Measurements from ENCODE around the gene IL18BP.

The IL18BP gene

DNA sequence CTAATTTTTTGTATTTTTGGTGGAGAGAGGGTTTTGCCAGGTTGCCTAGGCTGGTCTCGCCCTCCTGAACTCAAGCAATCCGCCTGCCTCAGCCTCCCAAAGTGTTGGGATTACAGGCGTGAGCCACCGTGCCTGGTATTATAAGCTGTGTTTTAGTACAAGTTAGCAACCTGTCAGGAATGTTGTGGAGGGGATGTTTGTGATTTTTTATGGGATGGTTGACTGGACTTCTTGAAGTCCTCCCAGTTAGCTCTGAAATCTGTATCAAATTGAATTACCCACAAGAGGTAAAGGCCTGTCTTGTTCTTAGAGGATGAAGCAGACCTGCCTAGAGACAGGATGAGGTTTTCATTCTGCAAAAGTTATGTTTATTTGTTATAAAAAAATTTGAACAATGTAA, 34.1 kb upstream of the IL18BP start:
- H3K4me2 ChIP-seq (ENCODE audit: low read depth, low read length, poor library complexity, severe bottlenecking) = no peak overlapping the region
- no peaks in the 10 kb centered on the region for H4K20me1 ChIP-seq (ENCODE audit: low read depth, low read length)
- no peaks in the 10 kb centered on the region for H3K27me3 ChIP-seq (ENCODE audit: low read length)
- H2AFZ ChIP-seq (ENCODE audit: low read depth, low read length, severe bottlenecking) = no peak overlapping the region
- no peaks in the 10 kb centered on the region for H3K79me2 ChIP-seq (ENCODE audit: insufficient read depth, low read length)
- no peaks in the 10 kb centered on the region for H3K9me3 ChIP-seq (ENCODE audit: insufficient read depth, low read length)
- no peak overlapping the region for H3K27ac ChIP-seq (ENCODE audit: low read depth, low read length)
- TF ChIP-seq EZH2phosphoT487 (conservative IDR thresholded peaks at IDR 0.05; ENCODE audit: low read length) = no peak
- TF ChIP-seq, protein P1, sequence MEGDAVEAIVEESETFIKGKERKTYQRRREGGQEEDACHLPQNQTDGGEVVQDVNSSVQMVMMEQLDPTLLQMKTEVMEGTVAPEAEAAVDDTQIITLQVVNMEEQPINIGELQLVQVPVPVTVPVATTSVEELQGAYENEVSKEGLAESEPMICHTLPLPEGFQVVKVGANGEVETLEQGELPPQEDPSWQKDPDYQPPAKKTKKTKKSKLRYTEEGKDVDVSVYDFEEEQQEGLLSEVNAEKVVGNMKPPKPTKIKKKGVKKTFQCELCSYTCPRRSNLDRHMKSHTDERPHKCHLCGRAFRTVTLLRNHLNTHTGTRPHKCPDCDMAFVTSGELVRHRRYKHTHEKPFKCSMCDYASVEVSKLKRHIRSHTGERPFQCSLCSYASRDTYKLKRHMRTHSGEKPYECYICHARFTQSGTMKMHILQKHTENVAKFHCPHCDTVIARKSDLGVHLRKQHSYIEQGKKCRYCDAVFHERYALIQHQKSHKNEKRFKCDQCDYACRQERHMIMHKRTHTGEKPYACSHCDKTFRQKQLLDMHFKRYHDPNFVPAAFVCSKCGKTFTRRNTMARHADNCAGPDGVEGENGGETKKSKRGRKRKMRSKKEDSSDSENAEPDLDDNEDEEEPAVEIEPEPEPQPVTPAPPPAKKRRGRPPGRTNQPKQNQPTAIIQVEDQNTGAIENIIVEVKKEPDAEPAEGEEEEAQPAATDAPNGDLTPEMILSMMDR (IDR thresholded peaks at IDR 0.05; ENCODE audit: insufficient read depth, low read length, poor library complexity, severe bottlenecking) = no peak
- no peaks in the 10 kb centered on the region for H3F3A ChIP-seq (ENCODE audit: insufficient read depth)
- H3K4me3 ChIP-seq (ENCODE audit: insufficient read depth, low read length, poor library complexity, severe bottlenecking) = no peak overlapping the region
- no peaks in the 10 kb centered on the region for H3K9me2 ChIP-seq (replicated peaks; ENCODE audit: insufficient read depth, low read length)
- H3K36me3 ChIP-seq (ENCODE audit: low read length) = peaks cover 4% of the 10 kb centered on the region; the same call in 1 of the 2 replicates
- H3K9ac ChIP-seq (ENCODE audit: low read length) = no peak overlapping the region

DNA sequence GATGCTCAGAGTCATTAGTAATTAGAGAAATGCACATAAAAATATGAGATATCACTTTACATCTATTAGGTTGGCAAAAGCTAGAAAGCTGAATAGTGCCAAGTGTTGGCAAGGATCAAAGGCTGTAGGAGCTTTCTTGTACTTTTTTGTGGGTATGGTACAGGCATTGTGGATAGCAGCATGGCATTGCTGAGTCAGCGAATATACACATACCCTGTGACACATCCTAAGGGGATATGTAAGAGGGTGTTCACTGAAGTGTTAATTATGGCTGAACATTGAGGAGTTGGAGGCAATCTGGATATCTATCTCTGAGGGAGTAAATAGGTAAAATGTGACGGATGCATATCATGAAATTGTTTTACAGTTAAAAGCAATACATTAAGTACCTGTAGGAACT, 27.0 kb upstream of the IL18BP start:
- no peak overlapping the region for H2AFZ ChIP-seq (ENCODE audit: low read depth, low read length, severe bottlenecking)
- H3K9ac ChIP-seq (ENCODE audit: low read length) = no peak overlapping the region
- H3K4me3 ChIP-seq (ENCODE audit: insufficient read depth, low read length, poor library complexity, severe bottlenecking) = no peak overlapping the region
- H3K27me3 ChIP-seq (ENCODE audit: low read length) = no peaks in the 10 kb centered on the region
- no peaks in the 10 kb centered on the region for H4K20me1 ChIP-seq (ENCODE audit: low read depth, low read length)
- H3K36me3 ChIP-seq (ENCODE audit: low read length) = no peaks in the 10 kb centered on the region
- no peak overlapping the region for H3K4me2 ChIP-seq (ENCODE audit: low read depth, low read length, poor library complexity, severe bottlenecking)
- H3K79me2 ChIP-seq (ENCODE audit: insufficient read depth, low read length) = no peaks in the 10 kb centered on the region
- no peaks in the 10 kb centered on the region for H3K9me2 ChIP-seq (replicated peaks; ENCODE audit: insufficient read depth, low read length)
- H3F3A ChIP-seq (ENCODE audit: insufficient read depth) = no peaks in the 10 kb centered on the region
- TF ChIP-seq EZH2phosphoT487 (conservative IDR thresholded peaks at IDR 0.05; ENCODE audit: low read length) = no peak
- TF ChIP-seq, protein P1 (IDR thresholded peaks at IDR 0.05; ENCODE audit: insufficient read depth, low read length, poor library complexity, severe bottlenecking) = no peak
- H3K9me3 ChIP-seq (ENCODE audit: insufficient read depth, low read length) = no peaks in the 10 kb centered on the region
- H3K27ac ChIP-seq (ENCODE audit: low read depth, low read length) = no peak overlapping the region

GRCh38 chr11:71976551-71976950, 22.2 kb upstream of the IL18BP start:
- H3K36me3 ChIP-seq (ENCODE audit: low read length) = no peaks in the 10 kb centered on the region; the same call in 1 of the 2 replicates
- no peaks in the 10 kb centered on the region for H3K9me2 ChIP-seq (replicated peaks; ENCODE audit: insufficient read depth, low read length)
- TF ChIP-seq, protein P1 (IDR thresholded peaks at IDR 0.05; ENCODE audit: insufficient read depth, low read length, poor library complexity, severe bottlenecking) = no peak
- no peak for TF ChIP-seq EZH2phosphoT487 (conservative IDR thresholded peaks at IDR 0.05; ENCODE audit: low read length)
- H3F3A ChIP-seq (ENCODE audit: insufficient read depth) = peaks cover 13% of the 10 kb centered on the region; the same call in 1 of the 2 replicates
- H3K27ac ChIP-seq (ENCODE audit: low read depth, low read length) = no peak overlapping the region
- H2AFZ ChIP-seq (ENCODE audit: low read depth, low read length, severe bottlenecking) = no peak overlapping the region
- H4K20me1 ChIP-seq (ENCODE audit: low read depth, low read length) = no peaks in the 10 kb centered on the region
- H3K27me3 ChIP-seq (ENCODE audit: low read length) = no peaks in the 10 kb centered on the region
- H3K4me3 ChIP-seq (ENCODE audit: insufficient read depth, low read length, poor library complexity, severe bottlenecking) = no peak overlapping the region
- H3K4me2 ChIP-seq (ENCODE audit: low read depth, low read length, poor library complexity, severe bottlenecking) = no peak overlapping the region
- H3K9ac ChIP-seq (ENCODE audit: low read length) = no peak overlapping the region
- no peaks in the 10 kb centered on the region for H3K9me3 ChIP-seq (ENCODE audit: insufficient read depth, low read length)
- H3K79me2 ChIP-seq (ENCODE audit: insufficient read depth, low read length) = no peaks in the 10 kb centered on the region
